ENCODE measurements around the gene DCST2.

Gene DCST2

DNA sequence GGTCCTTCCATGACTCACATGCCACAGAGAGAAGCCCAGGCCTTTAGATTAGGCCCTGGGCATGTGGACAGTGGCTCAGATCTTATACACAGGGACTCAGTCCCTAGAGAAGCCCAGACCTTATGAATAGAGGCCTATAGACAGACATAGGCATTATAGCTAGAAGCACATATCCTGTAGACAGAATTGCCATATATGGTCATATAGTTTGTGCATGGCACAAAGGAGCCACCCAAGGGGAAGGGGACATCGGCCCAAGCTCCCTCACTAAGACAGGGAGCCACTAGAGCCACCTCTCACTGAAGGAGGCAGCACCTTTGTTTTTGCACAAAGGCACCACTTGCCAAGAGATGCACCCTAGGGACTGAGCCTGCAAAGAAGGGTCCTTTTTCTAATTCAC is 42.8 kb upstream of the DCST2 start:
- peaks cover 23% of the 10 kb centered on the region for H3K27me3 ChIP-seq (ENCODE audit: insufficient read depth, low read depth, severe bottlenecking)

DNA sequence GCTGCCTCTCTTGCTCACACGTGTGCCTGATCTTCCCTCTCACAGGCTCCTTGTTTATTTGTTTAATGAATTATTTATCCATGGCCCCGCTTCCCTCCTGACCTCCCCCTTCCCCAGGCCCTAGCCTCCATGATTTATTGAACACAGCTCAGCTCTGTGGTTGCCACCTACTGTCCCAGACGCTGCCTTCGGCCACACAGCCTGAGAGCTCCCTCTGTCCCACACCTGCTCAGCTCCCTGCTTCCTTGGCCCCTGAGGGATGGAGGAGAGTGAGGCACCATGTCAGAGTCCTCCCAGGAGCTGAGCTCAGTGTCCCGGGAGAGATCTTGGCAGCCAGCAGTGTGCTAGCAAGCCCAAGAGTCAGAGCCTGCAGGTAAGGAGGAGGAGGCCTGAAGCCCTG is 42.0 kb upstream of the DCST2 start:
- TF ChIP-seq, protein P1, sequence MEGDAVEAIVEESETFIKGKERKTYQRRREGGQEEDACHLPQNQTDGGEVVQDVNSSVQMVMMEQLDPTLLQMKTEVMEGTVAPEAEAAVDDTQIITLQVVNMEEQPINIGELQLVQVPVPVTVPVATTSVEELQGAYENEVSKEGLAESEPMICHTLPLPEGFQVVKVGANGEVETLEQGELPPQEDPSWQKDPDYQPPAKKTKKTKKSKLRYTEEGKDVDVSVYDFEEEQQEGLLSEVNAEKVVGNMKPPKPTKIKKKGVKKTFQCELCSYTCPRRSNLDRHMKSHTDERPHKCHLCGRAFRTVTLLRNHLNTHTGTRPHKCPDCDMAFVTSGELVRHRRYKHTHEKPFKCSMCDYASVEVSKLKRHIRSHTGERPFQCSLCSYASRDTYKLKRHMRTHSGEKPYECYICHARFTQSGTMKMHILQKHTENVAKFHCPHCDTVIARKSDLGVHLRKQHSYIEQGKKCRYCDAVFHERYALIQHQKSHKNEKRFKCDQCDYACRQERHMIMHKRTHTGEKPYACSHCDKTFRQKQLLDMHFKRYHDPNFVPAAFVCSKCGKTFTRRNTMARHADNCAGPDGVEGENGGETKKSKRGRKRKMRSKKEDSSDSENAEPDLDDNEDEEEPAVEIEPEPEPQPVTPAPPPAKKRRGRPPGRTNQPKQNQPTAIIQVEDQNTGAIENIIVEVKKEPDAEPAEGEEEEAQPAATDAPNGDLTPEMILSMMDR (IDR thresholded peaks at IDR 0.05; ENCODE audit: low read depth, low read length), result peak; percentile 26; the same call in 1 of the 2 replicates
- no peak overlapping the region for H3K27ac ChIP-seq

More for the DNA sequence above, 42.8 kb upstream of the DCST2 start:
- DNase-seq, result no peak
- H3K27ac ChIP-seq, result no peak overlapping the region
- no peak overlapping the region for H3K4me3 ChIP-seq (ENCODE audit: low read depth, low read length)
- no peaks in the 10 kb centered on the region for H3K9me3 ChIP-seq (ENCODE audit: severe bottlenecking)
- no peaks in the 10 kb centered on the region for H3K36me3 ChIP-seq
- TF ChIP-seq, protein P1 (IDR thresholded peaks at IDR 0.05; ENCODE audit: low read depth, low read length), result no peak

GRCh38 chr1:155073377-155074242 is 40.0 kb upstream of the DCST2 start:
- peak; percentile 18 for DNase-seq
- H3K9me3 ChIP-seq (ENCODE audit: severe bottlenecking), result no peaks in the 10 kb centered on the region
- H3K36me3 ChIP-seq, result peaks cover 2% of the 10 kb centered on the region; the same call in 1 of the 2 replicates
- no peaks in the 10 kb centered on the region for H3K27me3 ChIP-seq (ENCODE audit: insufficient read depth, low read depth, severe bottlenecking)
- no peak overlapping the region for H3K27ac ChIP-seq
- TF ChIP-seq, protein P1 (IDR thresholded peaks at IDR 0.05; ENCODE audit: low read depth, low read length), result no peak
- H3K4me3 ChIP-seq (ENCODE audit: low read depth, low read length), result no peak overlapping the region

More for the DNA sequence above, 42.0 kb upstream of the DCST2 start:
- Histone ChIP-seq H3K4me3 (ENCODE audit: low read depth, low read length) (no peak overlapping the region), H3K27me3 (ENCODE audit: insufficient read depth, low read depth, severe bottlenecking) (peaks cover 18% of the 10 kb centered on the region), H3K36me3 (no peaks in the 10 kb centered on the region), H3K9me3 (ENCODE audit: severe bottlenecking) (no peaks in the 10 kb centered on the region)
- DNase-seq, result peak; percentile 48

DNA sequence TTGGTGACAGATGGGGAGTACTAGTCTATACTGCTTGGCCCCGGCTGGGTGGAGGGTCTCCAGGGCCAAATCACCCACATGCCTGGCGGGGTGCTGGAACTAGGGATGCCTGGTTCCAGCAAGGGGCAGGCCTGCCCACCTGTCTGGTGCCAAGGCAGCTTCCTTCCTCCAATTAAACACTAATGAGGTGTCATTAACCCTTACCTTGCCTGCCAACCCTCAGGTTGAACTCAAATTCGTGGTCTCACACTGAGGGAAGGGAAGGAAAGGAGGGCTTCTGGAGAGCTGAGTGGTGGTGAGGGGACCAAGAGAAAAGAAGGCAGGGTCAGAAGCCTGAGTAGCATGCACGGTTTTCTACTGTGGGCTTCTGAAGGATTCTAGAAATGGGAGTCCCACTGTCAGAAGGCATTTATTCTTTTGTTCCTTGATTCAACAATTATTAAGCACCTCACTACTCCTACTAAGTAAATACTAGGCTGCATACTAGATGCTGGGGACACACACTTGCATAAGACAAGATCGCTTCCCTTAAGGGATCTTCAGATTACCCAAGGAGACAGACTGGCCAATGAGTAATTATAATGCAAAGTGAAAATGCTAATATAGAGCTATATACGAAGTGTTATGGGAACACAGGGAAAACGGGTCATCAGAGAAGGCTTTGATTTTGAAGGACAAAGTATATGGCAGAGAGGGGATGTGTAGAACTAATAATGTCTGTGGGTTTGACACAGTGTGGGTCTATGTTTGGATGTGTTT is 39.1 kb upstream of the DCST2 start:
- TF ChIP-seq, protein P1 (IDR thresholded peaks at IDR 0.05; ENCODE audit: low read depth, low read length), result no peak

GRCh38 chr1:155071701-155072100 is 38.1 kb upstream of the DCST2 start:
- H3K27me3 ChIP-seq (ENCODE audit: insufficient read depth, low read depth, severe bottlenecking), result no peaks in the 10 kb centered on the region

More for the DNA sequence above, 39.1 kb upstream of the DCST2 start:
- peaks cover 6% of the 10 kb centered on the region; the same call in 1 of the 2 replicates for H3K36me3 ChIP-seq
- no peak overlapping the region for H3K4me3 ChIP-seq (ENCODE audit: low read depth, low read length)
- no peaks in the 10 kb centered on the region for H3K9me3 ChIP-seq (ENCODE audit: severe bottlenecking)
- H3K27ac ChIP-seq, result no peak overlapping the region
- no peak for DNase-seq
- no peaks in the 10 kb centered on the region for H3K27me3 ChIP-seq (ENCODE audit: insufficient read depth, low read depth, severe bottlenecking)

More at GRCh38 chr1:155071701-155072100, 38.1 kb upstream of the DCST2 start:
- Histone ChIP-seq H3K9me3 (ENCODE audit: severe bottlenecking) (no peaks in the 10 kb centered on the region), H3K4me3 (ENCODE audit: low read depth, low read length) (no peak overlapping the region), H3K27ac (no peak overlapping the region), H3K36me3 (peaks cover 6% of the 10 kb centered on the region; the same call in 1 of the 2 replicates)
- DNase-seq, result peak; percentile 59
- TF ChIP-seq, protein P1 (IDR thresholded peaks at IDR 0.05; ENCODE audit: low read depth, low read length), result no peak

All from WERI-Rb-1 (cell line).